ENCODE data around the gene FBXW5.
A peak's percentile ranks its signal among the peaks of the same experiment; 100 is the strongest.

FBXW5 gene

DNA sequence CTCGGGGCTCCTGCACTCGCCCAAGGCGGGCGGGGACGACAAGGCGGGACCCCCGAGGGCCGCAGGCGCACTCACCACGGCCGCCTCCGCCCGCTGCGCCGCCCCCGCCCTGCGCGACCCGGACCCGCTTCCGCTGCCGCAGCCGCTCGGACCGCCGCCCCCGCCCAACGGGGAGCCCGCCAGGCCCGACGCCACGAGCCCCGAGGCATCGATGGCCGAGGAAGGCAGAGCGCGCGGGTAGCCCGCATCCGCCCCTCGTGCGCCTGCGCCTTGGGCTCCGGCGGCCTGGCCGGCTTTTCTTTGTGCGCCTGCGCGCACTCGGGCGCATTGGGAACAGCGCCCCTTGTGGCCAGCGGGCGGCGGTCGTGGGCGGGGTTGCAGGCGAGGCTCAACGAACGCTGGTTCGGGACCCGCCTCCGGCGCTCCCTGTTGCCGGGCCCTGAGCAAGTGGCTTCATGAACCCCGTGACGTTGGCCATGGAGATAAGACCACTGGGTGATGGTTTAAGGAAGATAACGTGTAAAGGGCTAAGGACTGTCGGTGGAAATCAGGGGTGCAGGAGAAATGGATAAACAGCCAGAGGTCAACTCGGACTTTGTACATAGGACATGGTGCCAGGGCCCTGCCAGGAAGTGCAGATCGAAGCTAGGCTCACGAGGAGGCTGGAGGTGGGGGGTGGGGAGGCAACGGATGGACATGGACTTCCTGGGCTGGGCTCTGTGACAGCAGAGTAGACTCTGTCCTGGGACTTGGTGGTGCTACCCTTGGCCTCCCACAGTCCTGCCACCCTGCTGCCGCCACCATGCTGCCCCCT lies at the start of gene FBXW5, which contains the start of gene C8G:
Gene FBXW5, minus strand, starts transcription at position 220 of the 814 bp plus-strand sequence. CDS start 655 bp downstream, outside the sequence.
Gene C8G, plus strand, starts transcription at position 725 of the 814 bp plus-strand sequence. Its CDS starts 78 bp downstream, at position 803.
- peak; percentile 95 for DNase-seq

DNA sequence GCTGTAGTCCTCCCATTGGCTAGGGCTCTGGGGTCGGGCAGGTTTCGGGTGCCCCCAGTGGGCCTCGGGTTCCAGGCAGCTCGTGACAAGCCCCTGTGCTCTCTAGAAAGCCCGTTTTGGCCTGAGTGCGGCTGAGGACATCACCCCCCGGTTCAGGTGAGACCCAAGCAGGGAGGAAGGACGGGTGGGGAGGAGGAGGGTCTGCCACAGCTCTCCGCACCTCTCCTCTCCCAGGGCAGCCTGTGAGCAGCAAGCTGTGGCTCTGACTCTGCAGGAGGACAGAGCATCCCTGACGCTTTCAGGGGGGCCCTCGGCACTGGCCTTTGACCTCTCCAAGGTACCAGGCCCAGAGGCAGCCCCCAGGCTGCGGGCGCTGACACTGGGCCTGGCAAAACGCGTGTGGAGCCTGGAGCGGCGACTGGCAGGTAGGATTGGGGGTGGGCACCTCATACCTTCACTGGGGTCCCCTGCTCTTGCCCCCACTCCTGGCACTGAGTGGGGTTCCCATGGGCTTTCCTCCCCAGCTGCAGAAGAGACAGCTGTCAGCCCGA lies 48.4 kb upstream of the FBXW5 start:
- no peak for DNase-seq

DNA sequence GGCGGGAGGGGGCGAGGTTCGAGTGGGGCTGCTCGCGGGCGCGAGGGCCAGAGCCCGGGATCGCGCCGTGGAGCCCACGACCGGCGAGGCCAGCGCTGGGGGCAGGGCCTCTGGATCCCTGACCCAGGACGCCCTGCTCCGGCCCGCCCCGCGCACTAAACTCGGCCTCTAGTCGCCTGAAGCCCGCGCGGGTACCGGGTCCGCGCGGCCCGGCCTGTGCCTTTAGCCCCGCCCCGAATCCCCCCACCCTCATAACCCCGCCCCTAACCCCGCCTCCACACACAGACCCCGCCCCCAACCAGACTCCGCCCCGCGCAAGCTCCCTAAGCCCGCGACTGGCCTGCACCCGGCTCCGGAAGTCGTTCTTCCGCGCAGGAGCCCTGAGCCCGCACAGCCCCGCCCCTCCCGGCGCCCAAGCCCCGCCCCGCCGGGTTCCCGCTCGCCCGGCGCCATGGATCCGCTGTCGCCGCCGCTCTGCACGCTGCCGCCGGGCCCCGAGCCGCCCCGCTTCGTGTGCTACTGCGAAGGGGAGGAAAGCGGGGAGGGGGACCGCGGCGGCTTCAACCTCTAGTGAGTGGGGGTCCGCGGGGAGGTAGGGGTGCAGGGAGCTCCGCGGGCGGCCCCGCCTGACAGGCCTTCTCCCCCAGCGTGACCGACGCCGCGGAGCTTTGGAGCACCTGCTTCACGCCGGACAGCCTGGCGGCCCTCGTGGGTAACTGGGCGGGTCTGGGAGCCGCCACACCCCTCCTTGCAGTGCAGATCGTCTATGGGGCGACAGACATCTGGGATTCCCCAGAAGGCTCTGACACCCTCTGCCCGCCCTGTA lies 47.7 kb upstream of the FBXW5 start, which contains the start of gene PAXX:
Gene PAXX, plus strand, starts transcription at position 430 of the 826 bp plus-strand sequence. Its CDS starts 22 bp downstream, at position 452.
- peak; percentile 88 for DNase-seq

DNA sequence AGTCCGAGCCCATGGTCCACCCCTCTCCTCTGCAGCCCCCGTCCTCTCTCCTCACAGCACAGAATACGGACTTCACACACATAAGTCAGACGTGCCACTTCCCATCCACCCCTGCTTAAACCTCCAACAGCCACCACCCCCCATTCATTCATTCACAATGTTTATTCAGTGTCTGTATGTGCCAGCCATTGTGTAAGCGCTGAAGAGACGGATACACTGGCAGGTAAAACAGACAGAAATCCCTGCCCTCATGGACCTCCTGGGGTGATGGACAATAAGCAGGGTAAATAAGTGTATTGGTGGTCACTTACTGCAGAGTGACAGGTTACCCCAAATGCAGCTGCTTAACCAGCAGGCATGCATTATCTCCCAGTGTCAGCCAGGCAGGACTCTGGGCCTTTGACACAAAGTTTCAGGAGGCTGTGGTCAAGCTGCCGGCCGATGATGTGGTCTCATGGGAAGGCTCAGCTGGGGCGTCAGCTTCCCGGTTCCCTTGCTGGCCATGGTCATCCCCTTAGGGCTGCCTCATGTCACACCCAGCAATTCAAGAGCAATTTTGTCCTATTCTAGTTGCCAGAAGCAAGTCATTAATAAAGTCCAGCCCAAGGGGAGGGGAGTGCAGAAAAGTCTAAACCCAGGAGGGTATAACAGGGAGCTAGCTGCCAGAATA lies 45.8 kb upstream of the FBXW5 start:
- peak; percentile 36 for DNase-seq

GRCh38 chr9:136988872-136989271 lies 44.3 kb upstream of the FBXW5 start:
- no peak for DNase-seq

DNA sequence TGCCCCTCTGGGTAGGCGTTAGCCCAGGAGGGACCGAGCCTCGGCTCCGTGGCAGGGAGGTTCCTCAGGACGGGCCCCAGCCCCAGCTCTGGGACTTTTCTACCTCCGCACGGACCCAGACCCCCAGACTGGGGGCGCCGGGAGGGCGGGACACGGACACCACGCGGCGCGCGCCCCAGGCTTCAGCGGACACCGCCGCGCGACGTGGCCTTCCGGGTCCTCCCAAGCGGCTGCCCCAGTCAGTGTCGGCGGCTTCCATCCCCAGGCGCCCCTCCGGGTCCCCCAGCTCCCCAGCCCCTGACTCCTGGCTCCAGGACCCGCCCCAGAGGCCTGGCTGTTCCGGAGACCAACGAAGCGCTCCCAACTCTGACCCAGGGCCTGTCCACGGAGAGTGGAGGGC lies 41.3 kb upstream of the FBXW5 start:
- DNase-seq: no peak

DNA sequence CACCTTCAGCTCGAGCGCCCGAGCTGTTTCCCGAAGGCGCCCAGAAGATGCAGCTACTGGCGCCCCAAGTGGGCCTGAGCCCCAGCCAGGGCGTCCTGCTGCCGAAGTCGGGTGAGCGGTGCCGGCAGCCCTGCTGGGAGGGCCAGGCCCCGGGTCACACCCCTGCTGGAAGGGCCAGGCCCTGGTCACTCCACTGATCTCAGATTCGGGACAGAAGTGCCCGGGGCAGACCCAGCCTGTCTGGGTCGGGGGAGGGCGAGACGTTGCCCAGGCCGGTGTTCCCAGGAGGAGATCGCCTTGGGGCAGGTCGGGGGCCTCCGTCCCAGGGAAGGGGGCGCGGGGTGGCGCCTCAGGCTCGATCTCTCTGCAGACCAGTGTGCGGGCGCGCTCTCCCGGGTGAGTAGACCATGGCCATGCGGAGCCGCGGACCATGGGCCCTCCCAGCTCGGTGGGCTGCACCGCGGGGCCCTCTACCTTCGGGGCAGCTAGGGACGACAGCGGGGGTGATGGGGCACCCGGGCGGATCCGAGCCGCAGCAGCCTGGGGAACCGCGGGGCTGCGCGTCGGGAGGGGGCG lies 40.6 kb upstream of the FBXW5 start:
- DNase-seq: no peak

GRCh38 chr9:136984464-136985026 lies 40.0 kb upstream of the FBXW5 start:
- no peak for DNase-seq

- no peak for DNase-seq
Observed at GRCh38 chr9:136983656-136984314, 39.2 kb upstream of the FBXW5 start.

DNA sequence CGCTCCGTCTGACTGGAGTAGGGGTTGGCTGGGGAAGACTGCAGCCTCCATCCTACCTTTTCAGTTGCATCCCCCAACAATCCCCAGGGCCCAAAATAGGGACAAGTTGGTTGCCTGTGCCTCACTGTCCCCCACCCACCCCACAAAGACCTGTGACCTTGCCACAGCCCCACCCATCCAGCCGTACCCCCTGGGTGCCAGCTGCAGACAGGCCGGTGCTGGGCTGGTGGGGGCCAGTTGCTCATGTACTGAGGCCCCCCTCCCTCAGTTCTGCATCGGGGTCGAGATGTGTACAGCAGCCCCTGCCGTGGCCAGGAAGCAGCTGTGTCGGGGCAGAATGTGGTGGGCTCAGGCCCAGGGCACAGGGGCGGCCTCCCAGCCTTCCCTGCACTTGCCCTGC lies 38.6 kb upstream of the FBXW5 start:
- no peak for DNase-seq

DNA sequence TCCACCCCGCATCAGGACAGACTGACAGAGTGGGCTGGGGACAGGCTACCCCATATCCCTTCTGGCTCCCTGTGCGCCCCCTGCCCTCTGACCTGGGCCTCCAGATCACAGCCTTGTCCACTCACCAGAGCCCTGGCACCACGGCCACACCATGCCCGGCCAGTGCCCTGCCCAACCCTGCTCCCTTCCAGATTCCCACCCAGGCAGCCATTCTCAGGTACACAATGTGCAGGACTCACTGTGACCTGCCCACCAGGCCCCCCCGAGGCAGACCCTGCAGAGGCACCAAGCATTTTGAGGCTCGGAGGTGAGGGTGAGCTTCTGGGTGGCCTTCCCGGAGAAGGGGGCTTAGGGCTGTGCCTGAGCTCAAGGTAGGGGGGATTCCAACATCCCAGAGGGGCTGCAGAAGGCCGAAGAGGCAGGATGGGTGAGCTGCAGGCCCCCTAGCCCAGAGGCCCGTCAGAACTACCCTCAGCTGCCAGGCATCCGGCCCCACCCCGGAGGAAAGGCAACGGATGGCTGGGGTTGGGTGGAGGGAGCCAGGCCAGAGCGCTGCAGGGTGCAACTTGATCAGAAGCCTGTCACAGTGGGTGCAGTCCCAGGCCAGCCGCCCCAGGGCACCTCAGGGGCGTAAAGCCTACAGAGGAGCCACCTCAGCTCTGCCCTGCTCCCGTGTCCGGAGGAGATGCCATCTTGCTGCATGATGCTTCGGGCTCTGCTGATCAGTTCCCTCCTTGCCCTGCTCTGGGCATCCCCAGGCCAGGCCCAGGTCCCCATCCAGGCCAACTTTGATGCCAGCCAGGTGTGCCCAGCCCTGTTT lies 37.9 kb upstream of the FBXW5 start, which contains the start of gene LCNL1:
Gene LCNL1, plus strand, starts transcription at position 762 of the 820 bp plus-strand sequence. CDS start 594 bp downstream, outside the sequence.
- DNase-seq: no peak

DNA sequence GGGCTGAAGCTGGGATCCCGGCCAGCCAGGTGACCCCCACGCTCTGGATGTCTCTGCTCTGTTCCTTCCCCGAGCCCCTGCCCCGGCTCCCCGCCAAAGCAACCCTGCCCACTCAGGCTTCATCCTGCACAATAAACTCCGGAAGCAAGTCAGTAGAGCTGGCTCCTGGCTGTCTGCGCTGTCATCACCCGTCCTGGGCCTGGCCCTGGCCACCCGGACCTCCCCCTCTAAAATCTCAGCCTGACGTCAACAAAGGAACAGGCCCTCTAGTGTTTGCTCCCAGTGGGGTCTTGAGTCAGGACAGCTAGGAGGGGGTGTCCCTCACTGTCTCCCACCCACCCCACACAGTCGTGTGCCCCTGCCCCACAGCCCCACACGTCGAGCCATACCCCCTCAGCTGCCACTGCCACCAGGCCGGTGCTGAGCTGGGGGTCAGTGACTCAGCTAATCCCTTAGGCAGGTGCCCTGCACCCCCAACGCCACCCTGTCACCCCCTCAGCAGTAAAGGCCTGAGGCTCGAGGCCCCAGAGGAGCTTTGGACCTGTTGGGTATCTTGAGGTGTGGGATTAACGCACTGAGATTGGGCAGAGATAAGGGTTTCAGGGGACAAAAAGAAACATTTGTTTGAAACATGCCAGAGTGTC lies 37.2 kb upstream of the FBXW5 start:
- DNase-seq: no peak

GRCh38 chr9:136980669-136981478 lies 36.3 kb upstream of the FBXW5 start:
- DNase-seq: no peak

DNA sequence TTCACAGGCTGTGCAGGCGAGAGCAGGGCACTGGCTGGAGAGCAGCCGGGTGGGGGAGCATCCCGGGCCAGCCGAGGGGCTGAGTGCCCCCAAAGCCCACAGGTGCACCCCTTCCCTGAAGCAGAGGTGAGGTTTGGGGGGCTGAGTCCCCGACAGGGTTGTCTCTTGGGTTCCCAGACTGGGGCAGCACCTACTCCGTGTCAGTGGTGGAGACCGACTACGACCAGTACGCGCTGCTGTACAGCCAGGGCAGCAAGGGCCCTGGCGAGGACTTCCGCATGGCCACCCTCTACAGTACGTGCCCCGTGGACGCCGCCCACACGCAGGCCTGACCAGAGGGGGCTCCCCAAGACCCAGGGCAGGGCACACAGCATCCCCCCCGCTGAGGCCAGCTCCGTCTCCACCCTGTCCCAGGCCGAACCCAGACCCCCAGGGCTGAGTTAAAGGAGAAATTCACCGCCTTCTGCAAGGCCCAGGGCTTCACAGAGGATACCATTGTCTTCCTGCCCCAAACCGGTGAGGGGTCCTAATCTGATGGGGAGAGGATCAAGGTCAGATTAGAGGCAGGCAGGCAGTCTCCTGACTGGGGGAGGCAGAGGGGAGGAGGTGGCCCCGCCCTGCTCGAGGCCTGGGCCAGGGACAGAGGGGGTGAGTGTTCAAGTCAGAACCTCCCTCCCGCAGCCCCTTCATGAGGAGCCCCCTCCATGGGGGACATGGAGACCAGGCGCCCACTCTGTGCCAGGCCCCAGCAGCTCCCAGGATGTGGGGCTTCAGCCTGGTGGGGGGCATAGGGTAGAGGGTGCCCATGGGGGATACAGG lies 35.4 kb upstream of the FBXW5 start:
- no peak for DNase-seq

GRCh38 chr9:136978865-136979544 lies 34.5 kb upstream of the FBXW5 start:
- no peak for DNase-seq

DNA sequence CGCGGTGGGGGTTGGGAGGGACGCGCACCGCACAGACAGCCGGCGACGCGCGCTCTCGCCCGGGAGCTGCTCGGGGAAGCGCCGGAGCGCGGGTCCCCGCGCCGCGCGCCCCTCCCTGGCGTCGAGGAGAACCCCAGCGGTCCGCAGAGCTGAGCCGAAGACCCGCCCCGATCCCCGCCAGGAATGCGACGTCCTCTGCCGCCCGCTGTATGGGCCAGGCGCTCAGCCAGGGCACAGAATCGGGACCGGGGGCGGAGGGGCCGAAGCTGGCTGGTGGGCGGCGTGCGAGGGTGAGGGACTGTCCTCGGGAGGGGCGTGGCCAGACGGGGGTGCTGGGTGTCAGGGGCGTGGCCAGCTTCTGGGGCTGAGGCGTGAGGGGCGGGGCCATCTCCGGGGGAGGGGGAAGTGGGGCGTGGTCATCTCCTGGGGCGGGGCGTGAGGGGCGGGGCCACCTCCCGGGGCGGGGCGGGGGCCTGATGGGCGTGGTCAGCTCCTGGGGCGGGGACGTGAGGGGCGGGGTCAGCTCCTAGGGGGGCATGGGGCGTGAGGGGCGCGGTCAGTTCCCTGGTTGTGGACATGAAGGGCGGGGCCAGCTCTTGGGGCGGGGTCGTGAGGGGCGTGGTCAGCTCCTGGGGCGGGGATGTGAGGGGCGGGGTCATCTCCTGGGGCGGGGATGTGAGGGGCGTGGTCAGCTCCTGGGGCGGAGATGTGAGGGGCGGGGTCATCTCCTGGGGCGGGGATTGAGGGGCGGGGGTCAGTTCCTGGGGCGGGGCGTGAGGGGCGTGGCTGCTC lies 33.7 kb upstream of the FBXW5 start:
- peak; percentile 58 for DNase-seq

DNA sequence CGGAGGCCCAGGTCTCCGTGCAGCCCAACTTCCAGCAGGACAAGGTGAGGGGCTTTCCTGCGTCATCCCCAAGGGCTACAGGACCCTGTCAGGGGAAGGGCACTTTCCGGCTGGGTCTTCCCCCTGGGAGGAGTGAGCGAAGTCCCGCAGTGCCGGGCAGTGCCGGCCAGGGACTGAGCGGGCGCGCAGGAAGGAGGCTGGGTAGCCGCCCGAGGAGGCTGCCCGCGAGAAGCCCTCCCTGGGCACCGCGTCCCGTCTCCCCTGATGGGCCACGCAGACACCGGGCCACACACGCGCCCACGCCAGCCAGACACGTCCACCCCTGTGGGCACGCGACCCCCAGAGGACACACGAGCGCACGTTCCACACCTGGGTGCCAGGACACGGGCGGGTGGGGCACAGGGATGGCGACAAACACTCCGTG lies 33.1 kb upstream of the FBXW5 start:
- DNase-seq: no peak
